GM21825 (cell line): ENCODE measurements around the gene NEURL1.
"Not testable (repeated sequence)": the region's sequence is repeated elsewhere in the genome, so short reads cannot be mapped to it uniquely, and the experiment has no call there.

Experiments
- ATAC-seq: cut with Tn5 transposase; IDR thresholded peaks from one replicate; pipeline ENCODE4 v1.9.1; 2021; ENCODE audit warnings: mild to moderate bottlenecking, moderate library complexity; ENCODE audit not compliant: unreplicated experiment

The NEURL1 gene

DNA sequence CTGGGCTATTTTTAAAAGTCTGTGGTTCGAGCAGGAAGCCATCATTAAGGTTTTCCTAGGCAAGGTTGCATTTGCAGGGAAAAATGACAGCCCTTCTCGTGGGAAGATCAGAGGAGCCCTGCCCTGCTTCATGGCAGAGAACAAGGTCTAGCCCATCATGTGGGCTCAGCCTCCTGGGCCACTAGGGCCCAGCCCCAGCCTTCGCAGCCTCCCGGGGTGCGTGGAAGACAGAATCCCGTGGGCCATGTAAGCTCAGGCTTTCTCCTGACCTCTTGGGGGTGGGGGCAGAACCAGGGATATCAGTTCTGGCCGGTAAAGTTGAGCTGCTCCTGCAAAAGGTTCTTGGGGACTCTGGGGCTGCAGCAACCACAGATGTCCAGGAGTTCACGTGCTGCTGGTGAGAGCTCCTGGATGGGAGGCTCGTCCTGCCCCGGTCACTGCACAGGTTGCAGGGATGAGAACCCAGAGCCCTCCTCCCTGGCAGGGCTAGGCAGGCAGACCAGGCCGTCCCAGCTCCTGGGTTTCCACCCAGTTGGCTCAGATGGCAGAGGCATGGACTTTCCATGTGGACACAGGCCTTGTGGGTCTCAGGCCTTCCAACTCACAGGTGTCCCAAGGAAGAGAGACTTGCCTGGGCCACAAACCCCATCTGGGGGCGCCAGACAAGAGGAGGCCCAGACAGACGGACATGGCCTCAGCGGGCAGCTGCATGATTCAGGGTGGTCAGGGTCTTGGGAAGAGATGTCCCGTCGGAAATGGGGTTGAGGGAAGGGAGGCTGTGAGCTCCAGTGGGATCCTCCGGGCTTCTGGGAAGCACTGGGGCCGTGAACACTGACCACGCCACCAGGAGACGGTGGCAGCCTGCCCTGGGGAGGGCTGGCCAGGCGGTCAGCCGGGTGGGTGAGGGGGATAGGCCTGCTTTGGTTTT lies 126.2 kb downstream of the NEURL1 start:
- ATAC-seq, result no peak

- no peak for ATAC-seq
Observed at GRCh38 chr10:103620352-103620740, 126.8 kb downstream of the NEURL1 start.

DNA sequence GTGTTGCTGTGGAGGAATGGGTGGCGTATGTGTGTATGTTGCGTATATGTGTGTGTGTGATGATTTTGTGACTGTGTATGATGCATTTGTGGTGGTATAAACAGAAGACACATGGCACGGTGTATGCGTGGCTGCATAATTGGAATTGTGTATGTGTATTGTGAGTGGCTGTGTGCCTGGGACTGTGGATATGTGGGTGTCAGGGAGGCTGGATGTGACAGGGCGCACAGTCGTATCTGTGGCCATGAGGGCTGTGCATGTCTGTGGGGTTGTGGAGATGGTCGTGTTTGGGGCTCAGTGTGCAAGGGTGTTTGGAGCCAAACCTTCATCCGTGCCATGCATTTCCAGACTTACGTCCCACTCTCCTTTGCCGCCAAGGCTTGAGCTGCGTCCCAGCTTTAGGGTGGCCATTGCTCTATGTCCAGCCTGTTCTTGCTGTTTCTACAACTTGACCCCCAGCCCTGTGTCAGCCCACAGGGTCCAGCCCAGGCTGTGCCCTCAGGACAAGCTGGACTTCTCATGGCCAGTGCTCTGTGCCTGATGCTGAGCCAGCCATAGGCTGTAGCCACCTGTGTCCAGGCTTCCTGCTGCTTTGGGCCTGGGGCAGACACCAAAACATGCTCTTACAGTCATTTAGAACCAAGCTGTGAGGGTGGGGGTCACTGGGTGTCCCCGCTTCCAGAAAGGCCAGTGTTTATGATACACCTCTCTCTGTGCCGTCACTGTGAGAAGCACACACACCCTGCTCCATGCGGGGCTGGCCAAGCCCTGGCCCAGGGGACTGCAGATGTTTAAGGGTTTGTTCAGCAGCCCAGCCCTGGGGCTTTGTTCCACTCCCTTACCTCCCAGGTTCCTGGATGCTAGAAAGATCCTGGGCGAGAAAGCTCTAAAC lies 127.6 kb downstream of the NEURL1 start:
- ATAC-seq, result no peak

DNA sequence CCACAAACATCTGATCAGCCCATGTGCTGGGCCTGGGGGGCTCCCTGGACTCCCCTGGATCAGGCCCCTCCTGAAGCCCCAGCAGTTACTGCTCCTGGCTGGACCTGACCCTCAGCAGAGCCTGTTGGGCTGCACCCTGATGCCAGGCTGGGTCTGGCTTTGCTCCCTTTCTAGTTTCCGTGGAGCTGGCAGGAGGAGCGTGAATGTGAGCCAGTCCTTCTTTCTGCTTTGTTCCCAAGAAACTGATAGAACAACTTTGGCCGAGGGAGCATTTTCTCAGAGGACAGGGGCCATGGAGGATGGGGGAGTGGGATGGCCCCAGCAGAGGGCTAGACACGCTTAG lies 128.2 kb downstream of the NEURL1 start:
- no peak for ATAC-seq

- no peak for ATAC-seq
Observed at GRCh38 chr10:103622286-103622685, 128.8 kb downstream of the NEURL1 start.

- ATAC-seq, result no peak
Observed at GRCh38 chr10:103622935-103623574, 129.6 kb downstream of the NEURL1 start.

DNA sequence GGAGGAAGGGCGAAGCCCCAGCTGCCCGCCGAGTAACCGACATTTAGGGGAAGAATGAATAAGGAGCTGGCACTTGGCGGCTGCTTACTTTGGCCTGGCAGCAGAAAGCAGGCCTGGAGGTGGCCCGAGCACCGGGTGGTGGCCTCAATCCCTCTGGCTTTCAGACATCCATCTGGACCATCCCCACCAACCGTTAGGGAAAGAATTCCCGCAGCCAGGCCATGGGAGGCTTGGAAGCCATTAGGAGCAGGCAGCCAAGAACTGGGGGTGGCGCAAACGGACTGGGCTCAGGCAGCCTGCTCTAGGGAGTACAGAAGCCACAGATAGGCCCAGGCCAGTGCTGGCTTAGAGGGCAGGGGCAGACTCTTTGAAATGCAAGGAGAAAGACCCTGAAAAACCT lies 132.7 kb downstream of the NEURL1 start:
- no peak for ATAC-seq

GRCh38 chr10:103627111-103627892 lies 133.8 kb downstream of the NEURL1 start:
- no peak for ATAC-seq

DNA sequence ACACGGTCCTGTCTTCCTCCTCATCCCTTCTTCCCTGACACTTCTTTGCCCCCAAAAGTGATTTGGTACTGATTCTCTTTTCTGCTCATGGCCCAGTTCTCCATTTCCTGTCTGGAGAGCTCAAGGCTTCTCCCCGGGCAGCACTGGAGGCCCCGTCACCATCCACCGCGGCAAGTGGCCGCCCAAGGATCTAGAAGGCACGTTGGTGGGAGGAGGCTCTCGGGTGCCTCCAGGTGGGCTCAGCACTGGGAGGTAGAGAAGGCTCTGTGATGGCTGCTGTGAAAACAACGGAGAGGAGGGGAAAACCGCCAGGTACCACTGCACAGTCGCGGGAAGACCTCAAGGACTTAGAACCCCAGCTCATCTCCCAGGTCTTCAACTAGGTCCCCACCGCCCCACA lies 134.4 kb downstream of the NEURL1 start:
- no peak for ATAC-seq

- ATAC-seq, result no peak
Observed at GRCh38 chr10:103629581-103629980, 136.1 kb downstream of the NEURL1 start.

- no peak for ATAC-seq
Observed at GRCh38 chr10:103630156-103630555, 136.7 kb downstream of the NEURL1 start.

DNA sequence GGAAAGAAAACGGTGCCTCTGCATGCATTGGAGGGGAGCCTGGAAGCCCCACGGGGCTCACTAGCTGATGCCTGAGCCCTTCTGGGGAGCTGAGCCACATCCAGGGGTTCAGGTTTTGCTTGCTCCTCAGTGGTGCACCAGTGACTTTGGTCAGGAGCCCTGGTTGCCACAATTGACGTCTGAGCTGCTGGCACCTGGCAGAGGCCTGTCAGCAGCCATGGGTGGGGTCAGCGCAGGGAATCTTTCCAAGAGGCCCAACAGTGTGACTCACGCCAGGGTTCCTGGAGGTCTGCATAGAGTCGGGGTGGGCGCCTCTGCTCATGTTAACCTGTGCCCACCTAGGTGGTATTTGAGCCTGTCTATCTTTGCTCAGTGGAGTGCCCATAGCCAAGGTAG lies 138.7 kb downstream of the NEURL1 start:
- ATAC-seq, result no peak

GRCh38 chr10:103632871-103633270 lies 139.4 kb downstream of the NEURL1 start:
- ATAC-seq, result not testable (repeated sequence)

- ATAC-seq, result no peak
Observed at GRCh38 chr10:103633846-103634245, 140.3 kb downstream of the NEURL1 start.

GRCh38 chr10:103635580-103635979 lies 142.1 kb downstream of the NEURL1 start:
- ATAC-seq, result no peak

GRCh38 chr10:103636492-103636891 lies 143.0 kb downstream of the NEURL1 start:
- ATAC-seq, result no peak

GRCh38 chr10:103637011-103637410 lies 143.5 kb downstream of the NEURL1 start:
- no peak for ATAC-seq

- no peak for ATAC-seq
Observed at GRCh38 chr10:103637927-103638557, 144.5 kb downstream of the NEURL1 start.

DNA sequence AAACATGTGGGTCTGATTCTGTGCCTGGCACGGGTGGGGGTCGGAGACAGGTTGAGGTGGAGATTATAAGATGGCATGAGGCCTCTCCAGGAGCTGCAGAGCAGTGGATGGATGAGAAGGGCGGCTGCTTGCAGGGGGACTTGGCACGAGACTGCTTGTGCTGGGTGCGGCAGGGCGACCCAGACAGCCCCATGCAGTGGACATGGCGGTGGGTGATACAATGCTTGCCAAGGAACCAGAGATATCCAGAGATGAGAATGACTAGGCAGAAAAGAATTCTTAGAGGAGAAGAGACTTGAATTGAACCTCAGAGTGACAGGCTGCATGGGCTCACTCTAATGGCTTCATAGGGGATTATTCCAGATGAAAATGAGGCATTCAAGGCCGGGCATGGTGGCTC lies 145.4 kb downstream of the NEURL1 start:
- ATAC-seq, result no peak
